ENCODE results near the gene RUFY3. TPM values are rescaled to one million over a fixed set of nuclear protein-coding genes. Genes with fewer than 3 reads are reported as not detected.

RUFY3 gene
- total RNA-seq, 1 donor from 2014 or later, result 43.2 TPM

DNA sequence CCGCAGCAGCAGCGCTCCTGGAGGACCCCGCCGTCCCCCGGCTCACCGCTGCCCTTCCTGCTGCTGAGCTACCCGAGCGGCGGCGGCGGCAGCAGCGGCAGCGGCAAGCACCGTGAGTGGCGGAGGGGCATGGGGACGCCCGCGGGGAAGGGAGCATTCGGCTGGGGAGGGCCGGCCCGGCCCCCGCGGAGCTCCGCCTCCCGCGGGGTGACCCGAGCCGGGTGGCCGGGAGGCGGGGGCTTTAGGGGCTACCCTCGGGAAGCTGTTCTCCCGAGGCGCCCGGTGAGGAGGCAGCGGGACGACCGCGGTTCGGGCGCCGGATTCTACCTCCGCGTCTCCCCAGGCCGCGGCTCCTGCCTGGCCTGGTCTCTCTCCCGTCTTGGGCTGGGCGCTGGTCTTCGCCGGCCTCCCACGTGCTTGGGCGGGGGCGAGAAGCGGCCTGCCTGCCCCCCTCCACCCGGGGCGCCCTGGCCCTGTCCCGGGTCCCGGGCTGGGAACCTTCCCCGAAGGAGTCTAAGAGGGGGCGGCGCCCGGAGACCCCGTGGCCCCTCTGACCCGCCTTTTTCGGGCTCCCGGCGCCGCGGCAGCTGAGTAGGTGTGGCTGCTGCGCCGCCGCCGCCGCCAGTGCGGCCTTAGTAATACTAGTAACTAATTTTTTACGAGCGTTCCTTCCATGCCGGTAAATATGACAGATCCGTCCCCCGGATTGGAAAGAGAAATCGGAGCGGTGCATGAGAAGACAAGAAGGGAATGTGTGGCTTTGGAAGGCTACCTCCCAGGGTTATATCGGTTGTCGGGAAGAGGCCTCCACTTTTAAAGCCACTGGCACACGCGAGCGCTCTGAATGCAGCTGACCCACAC lies 16.4 kb upstream of the RUFY3 start:
- Histone ChIP-seq H3K27me3 (ENCODE audit: control insufficient read depth, insufficient read depth, low read length) (no peaks in the 10 kb centered on the region), H3K36me3 (ENCODE audit: control insufficient read depth, insufficient read depth, low read length) (no peaks in the 10 kb centered on the region), H3K4me3 (ENCODE audit: low read depth, low read length) (peak overlapping the region; percentile 39)
- TF ChIP-seq, protein P1, sequence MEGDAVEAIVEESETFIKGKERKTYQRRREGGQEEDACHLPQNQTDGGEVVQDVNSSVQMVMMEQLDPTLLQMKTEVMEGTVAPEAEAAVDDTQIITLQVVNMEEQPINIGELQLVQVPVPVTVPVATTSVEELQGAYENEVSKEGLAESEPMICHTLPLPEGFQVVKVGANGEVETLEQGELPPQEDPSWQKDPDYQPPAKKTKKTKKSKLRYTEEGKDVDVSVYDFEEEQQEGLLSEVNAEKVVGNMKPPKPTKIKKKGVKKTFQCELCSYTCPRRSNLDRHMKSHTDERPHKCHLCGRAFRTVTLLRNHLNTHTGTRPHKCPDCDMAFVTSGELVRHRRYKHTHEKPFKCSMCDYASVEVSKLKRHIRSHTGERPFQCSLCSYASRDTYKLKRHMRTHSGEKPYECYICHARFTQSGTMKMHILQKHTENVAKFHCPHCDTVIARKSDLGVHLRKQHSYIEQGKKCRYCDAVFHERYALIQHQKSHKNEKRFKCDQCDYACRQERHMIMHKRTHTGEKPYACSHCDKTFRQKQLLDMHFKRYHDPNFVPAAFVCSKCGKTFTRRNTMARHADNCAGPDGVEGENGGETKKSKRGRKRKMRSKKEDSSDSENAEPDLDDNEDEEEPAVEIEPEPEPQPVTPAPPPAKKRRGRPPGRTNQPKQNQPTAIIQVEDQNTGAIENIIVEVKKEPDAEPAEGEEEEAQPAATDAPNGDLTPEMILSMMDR (IDR thresholded peaks at IDR 0.05; ENCODE audit: insufficient read depth, low read length, severe bottlenecking), result no peak
- no peak for FAIRE-seq
- DNase-seq (ENCODE audit: low read depth), result peak; percentile 33

DNA sequence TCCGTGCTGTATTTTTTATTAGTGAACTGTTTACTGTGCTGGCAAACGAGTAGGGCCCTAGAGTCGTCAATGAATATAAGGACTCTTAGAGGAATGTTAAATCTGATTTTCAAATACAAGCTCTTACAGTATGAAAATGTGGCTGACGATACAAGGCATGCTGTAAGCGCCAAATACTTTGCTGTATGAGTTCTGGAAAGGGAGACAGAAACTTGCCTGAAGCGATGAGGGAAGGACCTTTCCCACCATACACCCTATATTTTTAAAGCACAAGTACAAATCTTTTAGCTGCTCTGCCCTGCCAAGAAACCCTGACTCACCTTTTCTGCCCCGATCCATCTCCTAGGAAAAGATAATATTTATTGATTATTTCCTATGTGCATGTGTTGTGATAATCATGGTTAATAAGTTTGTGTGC lies 15.7 kb upstream of the RUFY3 start:
- TF ChIP-seq, protein P1 (IDR thresholded peaks at IDR 0.05; ENCODE audit: insufficient read depth, low read length, severe bottlenecking), result no peak
- Histone ChIP-seq H3K36me3 (ENCODE audit: control insufficient read depth, insufficient read depth, low read length) (no peaks in the 10 kb centered on the region), H3K27me3 (ENCODE audit: control insufficient read depth, insufficient read depth, low read length) (no peaks in the 10 kb centered on the region), H3K4me3 (ENCODE audit: low read depth, low read length) (peak overlapping the region; percentile 39)
- no peak for FAIRE-seq
- DNase-seq (ENCODE audit: low read depth), result peak; percentile 33

DNA sequence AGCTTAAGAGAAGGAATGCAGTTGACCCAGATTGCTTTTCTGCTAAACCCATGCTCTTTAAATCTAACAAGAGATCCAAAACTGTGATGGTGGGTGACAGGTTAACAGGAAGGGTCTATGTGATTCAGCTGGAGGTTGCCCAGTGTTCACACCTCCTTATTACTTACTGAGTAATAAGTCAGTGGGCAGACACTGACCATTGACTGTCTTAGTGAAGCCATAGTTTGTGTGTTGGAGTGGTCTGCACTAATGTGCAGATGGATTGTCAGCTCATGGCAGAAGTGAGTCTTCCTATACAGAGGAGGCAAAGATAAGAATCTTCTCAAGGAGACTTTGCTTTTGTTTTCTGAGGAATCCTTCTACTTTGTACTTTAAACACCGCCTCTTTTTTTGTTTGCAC lies 15.2 kb upstream of the RUFY3 start:
- no peak for FAIRE-seq
- Histone ChIP-seq H3K36me3 (ENCODE audit: control insufficient read depth, insufficient read depth, low read length) (no peaks in the 10 kb centered on the region), H3K27me3 (ENCODE audit: control insufficient read depth, insufficient read depth, low read length) (no peaks in the 10 kb centered on the region), H3K4me3 (ENCODE audit: low read depth, low read length) (peak overlapping the region; percentile 39)
- TF ChIP-seq, protein P1 (IDR thresholded peaks at IDR 0.05; ENCODE audit: insufficient read depth, low read length, severe bottlenecking), result no peak
- DNase-seq (ENCODE audit: low read depth), result peak; percentile 29

DNA sequence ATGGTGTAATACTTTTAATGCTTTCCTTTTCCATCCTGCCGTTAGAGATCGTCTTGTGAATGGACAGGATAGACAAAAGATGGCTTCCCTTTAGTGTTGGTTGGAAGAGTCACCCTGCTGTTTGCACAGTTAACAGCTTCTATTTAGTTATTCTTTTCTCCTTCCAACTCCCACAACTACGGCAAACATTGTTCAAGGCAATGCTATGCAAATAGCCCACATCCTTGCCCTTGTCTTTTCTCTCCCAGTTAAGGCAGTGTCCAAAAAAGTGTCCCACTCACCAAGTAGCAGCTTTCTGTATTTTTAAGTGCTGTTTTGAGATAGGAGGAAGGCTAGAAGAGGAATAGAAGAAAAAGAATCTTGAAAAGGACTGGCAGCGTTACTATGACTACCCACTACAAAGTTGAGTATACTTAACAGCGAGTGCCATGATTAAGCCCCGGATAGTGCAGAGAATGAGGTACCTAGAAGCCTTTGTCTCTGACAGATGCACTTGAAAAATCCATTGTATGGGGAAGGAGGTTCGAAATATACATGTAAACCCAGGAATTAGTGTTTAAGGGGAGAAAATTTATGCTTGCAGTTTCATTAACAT lies 12.1 kb upstream of the RUFY3 start:
- TF ChIP-seq, protein P1 (IDR thresholded peaks at IDR 0.05; ENCODE audit: insufficient read depth, low read length, severe bottlenecking), result no peak
- DNase-seq (ENCODE audit: low read depth) (peak; percentile 29), FAIRE-seq (no peak)

DNA sequence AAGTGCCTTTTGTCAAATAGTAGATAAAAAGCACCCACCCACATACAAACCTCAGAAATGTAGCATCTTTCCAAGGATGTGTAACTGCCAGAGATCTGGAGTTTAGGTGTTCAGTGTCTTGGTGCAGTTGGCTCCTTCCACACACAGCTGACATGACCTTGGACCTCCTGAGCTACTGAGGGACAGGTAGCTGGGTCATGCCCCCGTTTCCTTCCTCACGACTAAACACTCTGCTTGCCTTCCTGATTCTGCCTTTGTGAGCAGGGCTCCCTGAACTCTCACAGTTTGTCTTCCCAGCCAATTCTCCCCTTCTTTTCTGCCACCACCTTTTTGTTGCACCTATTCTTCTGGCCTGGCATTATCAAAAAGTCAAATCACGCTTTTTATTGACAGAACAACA lies 10.2 kb upstream of the RUFY3 start:
- DNase-seq (ENCODE audit: low read depth) (no peak), FAIRE-seq (no peak)
- Histone ChIP-seq H3K36me3 (ENCODE audit: control insufficient read depth, insufficient read depth, low read length) (no peaks in the 10 kb centered on the region), H3K4me3 (ENCODE audit: low read depth, low read length) (no peak overlapping the region), H3K27me3 (ENCODE audit: control insufficient read depth, insufficient read depth, low read length) (no peaks in the 10 kb centered on the region)
- TF ChIP-seq, protein P1 (IDR thresholded peaks at IDR 0.05; ENCODE audit: insufficient read depth, low read length, severe bottlenecking), result no peak

More for the DNA sequence above, 12.1 kb upstream of the RUFY3 start:
- Histone ChIP-seq H3K27me3 (ENCODE audit: control insufficient read depth, insufficient read depth, low read length) (no peaks in the 10 kb centered on the region), H3K36me3 (ENCODE audit: control insufficient read depth, insufficient read depth, low read length) (no peaks in the 10 kb centered on the region), H3K4me3 (ENCODE audit: low read depth, low read length) (no peak overlapping the region)
